ENCODE measurements around the gene APOBEC3A. TPM values are rescaled to one million over a fixed set of nuclear protein-coding genes. Genes with fewer than 3 reads are reported as not detected.

The APOBEC3A gene
- total and polyA plus RNA-seq, 10 of the 15 experiments (the other 5 are each of a cell fraction or from before 2014, with no cell fraction given): 0.20 TPM; not detected in 9

DNA sequence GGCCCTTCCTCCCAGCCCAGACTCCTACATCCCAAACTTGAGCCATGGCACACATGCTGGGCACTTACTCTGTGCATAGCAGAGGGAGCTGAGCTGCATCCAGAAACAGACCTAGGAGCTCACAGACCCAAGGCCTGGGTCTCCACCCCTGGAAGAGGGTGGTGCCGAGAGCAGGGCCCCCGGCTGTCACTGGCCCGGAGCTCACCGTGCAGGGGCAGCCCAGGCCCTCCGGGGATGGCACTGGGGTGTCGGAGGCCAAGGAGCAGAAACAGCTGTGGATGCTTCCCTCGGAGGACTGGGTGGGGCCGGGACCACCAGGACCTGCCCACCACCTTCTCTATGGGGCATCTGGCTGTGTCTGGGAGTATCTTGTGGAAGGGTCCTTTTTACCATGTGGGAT, 4.3 kb upstream of the APOBEC3A start:
- H2AFZ ChIP-seq (ENCODE audit: control insufficient read depth, low read depth, low read length): no peak overlapping the region
- no peaks in the 10 kb centered on the region for H3K79me2 ChIP-seq (ENCODE audit: control insufficient read depth, insufficient read depth, low read length)
- RAD21 ChIA-PET (ENCODE audit: unreplicated experiment): interaction anchor here (1.2 to 1.6 kb wide), 2 partner anchors 50 to 79 kb away, joined by 6 read pairs; no protein-coding TSS in a partner anchor
- no peak for FAIRE-seq
- DNase-seq (ENCODE audit: low read depth, low spot score): no peak
- POLR2A ChIA-PET: interaction anchor here (1.2 to 1.6 kb wide), 2 partner anchors 9 to 14 kb away, joined by 3 read pairs; no protein-coding TSS in a partner anchor
- BruUV-seq (replicated peaks): TSS peak; percentile 90
- H3K9ac ChIP-seq (ENCODE audit: control insufficient read depth, insufficient read depth, low read length): peak overlapping the region; percentile 73
- H4K20me1 ChIP-seq (ENCODE audit: control insufficient read depth, insufficient read depth): no peaks in the 10 kb centered on the region
- TF ChIP-seq, protein P1, sequence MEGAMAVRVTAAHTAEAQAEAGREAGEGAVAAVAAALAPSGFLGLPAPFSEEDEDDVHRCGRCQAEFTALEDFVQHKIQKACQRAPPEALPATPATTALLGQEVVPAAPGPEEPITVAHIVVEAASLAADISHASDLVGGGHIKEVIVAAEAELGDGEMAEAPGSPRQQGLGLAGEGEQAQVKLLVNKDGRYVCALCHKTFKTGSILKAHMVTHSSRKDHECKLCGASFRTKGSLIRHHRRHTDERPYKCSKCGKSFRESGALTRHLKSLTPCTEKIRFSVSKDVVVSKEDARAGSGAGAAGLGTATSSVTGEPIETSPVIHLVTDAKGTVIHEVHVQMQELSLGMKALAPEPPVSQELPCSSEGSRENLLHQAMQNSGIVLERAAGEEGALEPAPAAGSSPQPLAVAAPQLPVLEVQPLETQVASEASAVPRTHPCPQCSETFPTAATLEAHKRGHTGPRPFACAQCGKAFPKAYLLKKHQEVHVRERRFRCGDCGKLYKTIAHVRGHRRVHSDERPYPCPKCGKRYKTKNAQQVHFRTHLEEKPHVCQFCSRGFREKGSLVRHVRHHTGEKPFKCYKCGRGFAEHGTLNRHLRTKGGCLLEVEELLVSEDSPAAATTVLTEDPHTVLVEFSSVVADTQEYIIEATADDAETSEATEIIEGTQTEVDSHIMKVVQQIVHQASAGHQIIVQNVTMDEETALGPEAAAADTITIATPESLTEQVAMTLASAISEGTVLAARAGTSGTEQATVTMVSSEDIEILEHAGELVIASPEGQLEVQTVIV (IDR thresholded peaks at IDR 0.05; ENCODE audit: borderline replicate concordance, partially characterized antibody): no peak
- TF ChIP-seq, protein P2, sequence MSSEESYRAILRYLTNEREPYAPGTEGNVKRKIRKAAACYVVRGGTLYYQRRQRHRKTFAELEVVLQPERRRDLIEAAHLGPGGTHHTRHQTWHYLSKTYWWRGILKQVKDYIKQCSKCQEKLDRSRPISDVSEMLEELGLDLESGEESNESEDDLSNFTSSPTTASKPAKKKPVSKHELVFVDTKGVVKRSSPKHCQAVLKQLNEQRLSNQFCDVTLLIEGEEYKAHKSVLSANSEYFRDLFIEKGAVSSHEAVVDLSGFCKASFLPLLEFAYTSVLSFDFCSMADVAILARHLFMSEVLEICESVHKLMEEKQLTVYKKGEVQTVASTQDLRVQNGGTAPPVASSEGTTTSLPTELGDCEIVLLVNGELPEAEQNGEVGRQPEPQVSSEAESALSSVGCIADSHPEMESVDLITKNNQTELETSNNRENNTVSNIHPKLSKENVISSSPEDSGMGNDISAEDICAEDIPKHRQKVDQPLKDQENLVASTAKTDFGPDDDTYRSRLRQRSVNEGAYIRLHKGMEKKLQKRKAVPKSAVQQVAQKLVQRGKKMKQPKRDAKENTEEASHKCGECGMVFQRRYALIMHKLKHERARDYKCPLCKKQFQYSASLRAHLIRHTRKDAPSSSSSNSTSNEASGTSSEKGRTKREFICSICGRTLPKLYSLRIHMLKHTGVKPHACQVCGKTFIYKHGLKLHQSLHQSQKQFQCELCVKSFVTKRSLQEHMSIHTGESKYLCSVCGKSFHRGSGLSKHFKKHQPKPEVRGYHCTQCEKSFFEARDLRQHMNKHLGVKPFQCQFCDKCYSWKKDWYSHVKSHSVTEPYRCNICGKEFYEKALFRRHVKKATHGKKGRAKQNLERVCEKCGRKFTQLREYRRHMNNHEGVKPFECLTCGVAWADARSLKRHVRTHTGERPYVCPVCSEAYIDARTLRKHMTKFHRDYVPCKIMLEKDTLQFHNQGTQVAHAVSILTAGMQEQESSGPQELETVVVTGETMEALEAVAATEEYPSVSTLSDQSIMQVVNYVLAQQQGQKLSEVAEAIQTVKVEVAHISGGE (CRISPR knock-in tag; IDR thresholded peaks at IDR 0.05): no peak
- TF ChIP-seq CHD1 (IDR thresholded peaks at IDR 0.05; ENCODE audit: low read depth, low read length) (no peak), STAT3 (IDR thresholded peaks at IDR 0.05; ENCODE audit: low read depth, low read length) (no peak), WRNIP1 (IDR thresholded peaks at IDR 0.05; ENCODE audit: borderline replicate concordance, low read depth, low read length) (no peak), CBX3 (IDR thresholded peaks at IDR 0.05; ENCODE audit: borderline replicate concordance, low read depth) (no peak), RAD21 (IDR thresholded peaks at IDR 0.05; ENCODE audit: insufficient read depth, low read depth, low read length) (no peak), HDGF (IDR thresholded peaks at IDR 0.05) (no peak)
- TF ChIP-seq, protein P3, sequence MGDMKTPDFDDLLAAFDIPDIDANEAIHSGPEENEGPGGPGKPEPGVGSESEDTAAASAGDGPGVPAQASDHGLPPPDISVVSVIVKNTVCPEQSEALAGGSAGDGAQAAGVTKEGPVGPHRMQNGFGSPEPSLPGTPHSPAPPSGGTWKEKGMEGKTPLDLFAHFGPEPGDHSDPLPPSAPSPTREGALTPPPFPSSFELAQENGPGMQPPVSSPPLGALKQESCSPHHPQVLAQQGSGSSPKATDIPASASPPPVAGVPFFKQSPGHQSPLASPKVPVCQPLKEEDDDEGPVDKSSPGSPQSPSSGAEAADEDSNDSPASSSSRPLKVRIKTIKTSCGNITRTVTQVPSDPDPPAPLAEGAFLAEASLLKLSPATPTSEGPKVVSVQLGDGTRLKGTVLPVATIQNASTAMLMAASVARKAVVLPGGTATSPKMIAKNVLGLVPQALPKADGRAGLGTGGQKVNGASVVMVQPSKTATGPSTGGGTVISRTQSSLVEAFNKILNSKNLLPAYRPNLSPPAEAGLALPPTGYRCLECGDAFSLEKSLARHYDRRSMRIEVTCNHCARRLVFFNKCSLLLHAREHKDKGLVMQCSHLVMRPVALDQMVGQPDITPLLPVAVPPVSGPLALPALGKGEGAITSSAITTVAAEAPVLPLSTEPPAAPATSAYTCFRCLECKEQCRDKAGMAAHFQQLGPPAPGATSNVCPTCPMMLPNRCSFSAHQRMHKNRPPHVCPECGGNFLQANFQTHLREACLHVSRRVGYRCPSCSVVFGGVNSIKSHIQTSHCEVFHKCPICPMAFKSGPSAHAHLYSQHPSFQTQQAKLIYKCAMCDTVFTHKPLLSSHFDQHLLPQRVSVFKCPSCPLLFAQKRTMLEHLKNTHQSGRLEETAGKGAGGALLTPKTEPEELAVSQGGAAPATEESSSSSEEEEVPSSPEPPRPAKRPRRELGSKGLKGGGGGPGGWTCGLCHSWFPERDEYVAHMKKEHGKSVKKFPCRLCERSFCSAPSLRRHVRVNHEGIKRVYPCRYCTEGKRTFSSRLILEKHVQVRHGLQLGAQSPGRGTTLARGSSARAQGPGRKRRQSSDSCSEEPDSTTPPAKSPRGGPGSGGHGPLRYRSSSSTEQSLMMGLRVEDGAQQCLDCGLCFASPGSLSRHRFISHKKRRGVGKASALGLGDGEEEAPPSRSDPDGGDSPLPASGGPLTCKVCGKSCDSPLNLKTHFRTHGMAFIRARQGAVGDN (IDR thresholded peaks at IDR 0.05): no peak
- TF ChIP-seq, protein P4, sequence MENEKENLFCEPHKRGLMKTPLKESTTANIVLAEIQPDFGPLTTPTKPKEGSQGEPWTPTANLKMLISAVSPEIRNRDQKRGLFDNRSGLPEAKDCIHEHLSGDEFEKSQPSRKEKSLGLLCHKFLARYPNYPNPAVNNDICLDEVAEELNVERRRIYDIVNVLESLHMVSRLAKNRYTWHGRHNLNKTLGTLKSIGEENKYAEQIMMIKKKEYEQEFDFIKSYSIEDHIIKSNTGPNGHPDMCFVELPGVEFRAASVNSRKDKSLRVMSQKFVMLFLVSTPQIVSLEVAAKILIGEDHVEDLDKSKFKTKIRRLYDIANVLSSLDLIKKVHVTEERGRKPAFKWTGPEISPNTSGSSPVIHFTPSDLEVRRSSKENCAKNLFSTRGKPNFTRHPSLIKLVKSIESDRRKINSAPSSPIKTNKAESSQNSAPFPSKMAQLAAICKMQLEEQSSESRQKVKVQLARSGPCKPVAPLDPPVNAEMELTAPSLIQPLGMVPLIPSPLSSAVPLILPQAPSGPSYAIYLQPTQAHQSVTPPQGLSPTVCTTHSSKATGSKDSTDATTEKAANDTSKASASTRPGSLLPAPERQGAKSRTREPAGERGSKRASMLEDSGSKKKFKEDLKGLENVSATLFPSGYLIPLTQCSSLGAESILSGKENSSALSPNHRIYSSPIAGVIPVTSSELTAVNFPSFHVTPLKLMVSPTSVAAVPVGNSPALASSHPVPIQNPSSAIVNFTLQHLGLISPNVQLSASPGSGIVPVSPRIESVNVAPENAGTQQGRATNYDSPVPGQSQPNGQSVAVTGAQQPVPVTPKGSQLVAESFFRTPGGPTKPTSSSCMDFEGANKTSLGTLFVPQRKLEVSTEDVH (IDR thresholded peaks at IDR 0.05; ENCODE audit: low read depth, partially characterized antibody): no peak
- no peaks in the 10 kb centered on the region for H3K36me3 ChIP-seq (ENCODE audit: control insufficient read depth in 2 of 2, insufficient read depth in 2 of 2, low read length in 1 of 2)
- peaks cover 24% of the 10 kb centered on the region for H3K4me1 ChIP-seq (ENCODE audit: control insufficient read depth, insufficient read depth, low read length)
- peak overlapping the region; percentile 78 for H3K27ac ChIP-seq (ENCODE audit: control insufficient read depth, insufficient read depth)
- H3K27me3 ChIP-seq (replicated peaks in 1 of 2; ENCODE audit: control insufficient read depth in 2 of 2, insufficient read depth in 2 of 2, low read length in 1 of 2): no peaks in the 10 kb centered on the region
- CTCF ChIA-PET: interaction anchor here (1.5 to 6.4 kb wide), 3 partner anchors 11 to 83 kb away, joined by 3 to 41 read pairs (median 24); no protein-coding TSS in a partner anchor
- WGBS (ENCODE audit: insufficient coverage, insufficient replicate concordance, low lambda C conversion rate, missing lambda C conversion rate): 85% methylated on average over 8 of the region's 8 CpGs
- SMC1A ChIA-PET (ENCODE audit: uncharacterized antibody, unreplicated experiment): interaction anchor here (1.3 to 1.8 kb wide), 4 partner anchors 10 to 82 kb away, joined by 3 to 7 read pairs (median 4); no protein-coding TSS in a partner anchor
- no peaks in the 10 kb centered on the region for H3K9me3 ChIP-seq (replicated peaks; ENCODE audit: control insufficient read depth, insufficient read depth, low read length)
- in situ Hi-C loops (cut with MboI) (no loop called here), intact Hi-C loops (cut with micrococcal nuclease; ENCODE audit: unreplicated experiment) (no loop called here)
- H3K4me2 ChIP-seq (ENCODE audit: control insufficient read depth, insufficient read depth): peak overlapping the region; percentile 81
- ATAC-seq: no peak
- H3K4me3 ChIP-seq: no peak overlapping the region
